ENCODE measurements around the gene COG1.

The COG1 gene

DNA sequence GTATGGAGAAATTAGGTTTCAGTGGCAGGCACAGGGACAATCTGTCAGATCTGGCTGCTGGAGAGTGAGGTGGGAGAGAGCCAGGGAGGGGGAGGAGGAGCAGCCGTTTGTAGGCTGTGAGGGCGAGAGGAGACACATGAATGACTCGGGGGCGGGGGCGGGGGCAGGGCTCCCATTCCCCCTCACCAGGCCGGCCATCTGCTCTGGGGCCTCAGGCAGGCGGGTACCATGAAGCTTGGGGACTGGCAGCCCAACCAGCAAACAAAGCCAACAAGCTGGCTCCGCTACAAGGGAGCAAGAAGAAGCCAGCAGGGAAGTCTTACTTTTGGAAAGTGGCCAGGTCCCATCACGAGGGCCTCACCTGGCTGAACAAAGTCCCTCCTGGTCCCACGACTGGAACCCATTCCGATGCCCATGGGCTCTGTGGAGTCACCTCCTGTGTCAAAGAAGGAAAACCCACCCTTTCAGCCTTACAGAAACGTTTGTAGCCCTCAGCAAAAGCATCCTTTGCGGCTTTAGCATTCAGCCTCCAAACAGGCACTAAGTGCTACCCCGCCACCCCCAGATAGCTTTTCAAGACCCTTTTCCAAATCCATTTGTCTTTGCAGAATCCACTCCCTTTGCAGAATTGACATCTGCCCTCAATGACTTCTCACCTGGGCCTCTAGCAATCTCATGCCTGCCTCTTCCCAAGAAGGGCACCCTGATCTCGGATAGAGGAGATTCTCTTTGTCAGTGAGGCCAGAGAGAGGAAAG is 37.3 kb upstream of the COG1 start:
- TF ChIP-seq, protein P1, sequence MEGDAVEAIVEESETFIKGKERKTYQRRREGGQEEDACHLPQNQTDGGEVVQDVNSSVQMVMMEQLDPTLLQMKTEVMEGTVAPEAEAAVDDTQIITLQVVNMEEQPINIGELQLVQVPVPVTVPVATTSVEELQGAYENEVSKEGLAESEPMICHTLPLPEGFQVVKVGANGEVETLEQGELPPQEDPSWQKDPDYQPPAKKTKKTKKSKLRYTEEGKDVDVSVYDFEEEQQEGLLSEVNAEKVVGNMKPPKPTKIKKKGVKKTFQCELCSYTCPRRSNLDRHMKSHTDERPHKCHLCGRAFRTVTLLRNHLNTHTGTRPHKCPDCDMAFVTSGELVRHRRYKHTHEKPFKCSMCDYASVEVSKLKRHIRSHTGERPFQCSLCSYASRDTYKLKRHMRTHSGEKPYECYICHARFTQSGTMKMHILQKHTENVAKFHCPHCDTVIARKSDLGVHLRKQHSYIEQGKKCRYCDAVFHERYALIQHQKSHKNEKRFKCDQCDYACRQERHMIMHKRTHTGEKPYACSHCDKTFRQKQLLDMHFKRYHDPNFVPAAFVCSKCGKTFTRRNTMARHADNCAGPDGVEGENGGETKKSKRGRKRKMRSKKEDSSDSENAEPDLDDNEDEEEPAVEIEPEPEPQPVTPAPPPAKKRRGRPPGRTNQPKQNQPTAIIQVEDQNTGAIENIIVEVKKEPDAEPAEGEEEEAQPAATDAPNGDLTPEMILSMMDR (IDR thresholded peaks at IDR 0.05; ENCODE audit: insufficient read depth, low read depth, low read length, missing control alignments): no peak
- H3K4me3 ChIP-seq (ENCODE audit: low read depth, low read length): no peak overlapping the region
- DNase-seq (ENCODE audit: low read depth): no peak

DNA sequence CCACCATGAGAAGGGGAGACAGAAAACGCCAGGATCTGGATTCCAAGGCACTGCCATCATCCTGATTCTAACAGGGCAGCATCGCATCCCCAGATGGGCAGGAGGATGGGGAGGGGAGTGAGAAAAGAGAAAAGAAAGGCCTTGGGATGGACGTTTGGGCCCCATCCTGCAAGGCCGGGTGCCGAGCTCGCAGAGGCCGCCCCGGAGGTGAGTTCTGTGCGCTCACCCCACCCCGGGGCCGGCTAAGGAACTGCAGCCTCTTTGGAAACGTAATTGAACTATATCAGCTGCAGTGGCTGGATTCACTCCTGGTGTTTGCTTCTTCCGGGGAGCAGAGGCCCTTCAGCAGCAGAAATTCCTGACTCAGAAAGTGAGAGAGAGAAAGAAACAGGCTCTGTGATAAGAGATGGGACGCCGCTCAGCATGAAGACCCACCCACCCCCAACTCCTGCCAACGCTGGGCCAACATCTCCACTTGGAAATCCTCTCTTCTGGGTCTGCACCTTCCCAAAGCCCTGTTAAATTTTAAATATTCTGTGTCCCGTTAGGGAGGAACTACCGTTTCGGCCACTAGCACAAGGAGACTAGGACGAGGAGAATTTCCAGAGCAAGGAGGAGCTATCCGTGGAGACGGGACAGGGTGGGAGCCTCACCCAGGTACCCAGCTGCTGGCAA is 36.6 kb upstream of the COG1 start:
- H3K4me3 ChIP-seq (ENCODE audit: low read depth, low read length): peak overlapping the region; percentile 13

DNA sequence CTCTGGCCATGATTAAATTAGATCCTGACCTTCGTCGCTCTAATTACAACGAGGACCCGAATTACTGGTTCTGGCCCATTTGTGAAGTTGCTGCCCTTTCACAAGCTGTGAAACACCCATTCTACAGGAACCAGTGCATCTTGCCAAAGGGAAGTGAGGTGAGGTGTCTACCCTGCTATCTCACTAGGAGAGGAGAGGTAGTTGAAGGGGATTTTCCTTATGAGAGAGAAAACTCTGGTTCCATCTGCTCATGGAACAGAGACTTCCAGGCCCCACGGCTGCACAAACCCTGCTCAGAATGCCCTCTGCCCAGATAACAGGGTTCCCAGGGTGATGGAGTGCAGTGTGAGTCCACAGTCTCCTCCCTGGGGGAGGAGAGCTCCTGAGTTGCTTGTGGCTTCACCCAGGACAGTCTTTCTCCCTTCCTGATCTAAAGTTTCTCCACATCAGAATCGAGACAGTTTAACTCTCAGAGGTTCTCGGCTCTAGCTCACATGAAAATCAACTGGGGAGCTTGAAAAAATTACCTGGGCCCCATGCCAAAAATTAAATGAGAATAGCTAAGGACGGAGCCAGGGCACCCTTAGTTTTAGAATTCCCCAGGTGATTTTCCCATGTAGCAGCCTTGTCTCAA is 35.9 kb upstream of the COG1 start:
- H3K4me3 ChIP-seq (ENCODE audit: low read depth, low read length): peak overlapping the region; percentile 13
- TF ChIP-seq, protein P1 (IDR thresholded peaks at IDR 0.05; ENCODE audit: insufficient read depth, low read depth, low read length, missing control alignments): no peak
- peak; percentile 72 for DNase-seq (ENCODE audit: low read depth)

More for the DNA sequence above, 36.6 kb upstream of the COG1 start:
- peak; percentile 81 for DNase-seq (ENCODE audit: low read depth)
- TF ChIP-seq, protein P1 (IDR thresholded peaks at IDR 0.05; ENCODE audit: insufficient read depth, low read depth, low read length, missing control alignments): peak; percentile 86

DNA sequence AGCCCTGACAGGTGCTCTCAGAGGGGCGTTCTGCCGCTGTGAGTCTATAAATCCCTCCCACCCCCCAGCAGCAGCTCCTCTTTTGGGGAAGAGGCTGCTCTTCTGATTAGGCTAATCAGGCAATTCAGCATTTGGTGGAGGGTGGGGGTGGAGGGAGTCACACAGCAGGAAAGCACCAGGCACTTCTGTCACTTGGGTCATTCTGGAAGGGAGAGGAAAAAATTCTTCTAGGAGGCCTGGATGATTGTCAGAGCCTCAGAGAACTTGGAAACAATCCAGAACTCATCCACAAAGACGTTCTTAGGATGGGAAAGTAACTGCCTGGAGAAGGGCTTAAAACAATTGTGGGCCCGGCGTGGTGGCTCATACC is 35.3 kb upstream of the COG1 start:
- H3K4me3 ChIP-seq (ENCODE audit: low read depth, low read length): no peak overlapping the region; the same call in 1 of the 2 replicates
- TF ChIP-seq, protein P1 (IDR thresholded peaks at IDR 0.05; ENCODE audit: insufficient read depth, low read depth, low read length, missing control alignments): no peak
- no peak for DNase-seq (ENCODE audit: low read depth)

DNA sequence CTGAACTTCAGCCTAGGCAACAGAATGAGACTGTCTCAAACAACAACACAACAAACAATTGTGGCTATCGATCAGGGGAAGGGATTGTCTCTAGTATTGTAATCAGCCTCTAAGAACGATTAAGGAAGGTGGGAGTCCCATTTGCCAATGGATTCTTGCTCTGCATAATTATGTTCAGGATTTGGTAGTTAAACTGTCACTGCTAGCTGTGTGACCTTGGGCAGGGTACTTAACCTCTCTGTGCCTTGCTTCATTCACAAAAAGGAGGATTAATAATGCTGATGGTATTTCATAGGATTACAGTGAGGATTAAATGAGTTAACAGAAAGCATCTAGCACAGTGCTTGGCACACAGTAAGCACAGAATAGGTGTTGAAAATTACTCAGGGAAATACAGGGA is 34.7 kb upstream of the COG1 start:
- no peak for DNase-seq (ENCODE audit: low read depth)
- TF ChIP-seq, protein P1 (IDR thresholded peaks at IDR 0.05; ENCODE audit: insufficient read depth, low read depth, low read length, missing control alignments): no peak
- no peak overlapping the region for H3K4me3 ChIP-seq (ENCODE audit: low read depth, low read length)

DNA sequence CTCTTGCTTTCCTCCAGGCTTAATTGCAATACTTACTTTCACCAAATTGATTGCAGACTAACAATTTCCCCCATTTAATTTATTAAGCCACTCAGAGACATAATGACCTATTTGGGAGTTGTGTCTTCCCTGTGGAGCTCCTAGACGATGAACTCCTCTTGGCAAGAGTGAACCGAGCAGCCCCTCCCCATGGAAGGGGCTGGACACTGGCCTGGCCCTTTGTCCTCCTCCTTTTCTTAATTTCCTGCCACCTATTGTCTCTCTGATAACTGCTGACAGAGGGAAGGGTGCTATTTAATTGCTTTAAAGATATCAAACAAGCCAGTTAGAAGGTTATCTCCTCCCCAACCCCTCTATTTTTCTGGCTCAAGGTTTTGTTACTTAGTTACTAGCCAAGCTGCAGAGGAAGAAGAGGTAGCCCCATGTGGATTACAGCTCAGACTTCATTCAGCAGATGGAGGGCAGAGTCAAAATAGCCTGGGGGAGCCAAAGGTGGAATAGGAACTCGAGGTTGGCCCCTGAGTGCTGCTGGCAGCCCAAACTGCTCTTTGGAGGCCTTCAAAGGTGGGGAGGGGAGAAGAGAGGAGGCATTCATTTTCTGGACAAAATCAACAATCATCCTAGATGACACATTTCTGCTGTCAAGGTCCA is 31.8 kb upstream of the COG1 start:
- no peak for DNase-seq (ENCODE audit: low read depth)
- no peak overlapping the region for H3K4me3 ChIP-seq (ENCODE audit: low read depth, low read length)
- TF ChIP-seq, protein P1 (IDR thresholded peaks at IDR 0.05; ENCODE audit: insufficient read depth, low read depth, low read length, missing control alignments): no peak

All from GM12865 (cell line).